ENCODE measurements around the gene KCNQ1. TPM values are rescaled to one million over a fixed set of nuclear protein-coding genes. Genes with fewer than 3 reads are reported as not detected.

KCNQ1 gene
- total RNA-seq, 1 experiment from 2014 or later: 9.2 TPM

GRCh38 chr11:2439820-2440219 is 5.0 kb upstream of the KCNQ1 start:
- no peaks in the 10 kb centered on the region for H3K36me3 Mint-ChIP-seq (ENCODE audit: insufficient read depth, unreplicated experiment)

GRCh38 chr11:2440646-2441045 is 4.2 kb upstream of the KCNQ1 start:
- H3K4me1 Mint-ChIP-seq (ENCODE audit: low read depth, unreplicated experiment): peaks cover 16% of the 10 kb centered on the region
- CTCF ChIA-PET: interaction anchor here (0.7 kb wide), 1 partner anchor 970 kb away, joined by 3 read pairs; no protein-coding TSS in a partner anchor
- H3K27ac Mint-ChIP-seq (ENCODE audit: unreplicated experiment): no peak overlapping the region
- intact Hi-C loops (cut with micrococcal nuclease; ENCODE audit: unreplicated experiment): loop anchor here (5.0 kb wide), 1 partner anchor 552 kb away; the partner anchor contains the start of gene NAP1L4
- peaks cover 65% of the 10 kb centered on the region for H3K27me3 Mint-ChIP-seq (ENCODE audit: unreplicated experiment)
- BruUV-seq (replicated peaks): no TSS peak
- H3K4me3 Mint-ChIP-seq (ENCODE audit: low read depth, unreplicated experiment): no peak overlapping the region
- TF ChIP-seq, protein P1, sequence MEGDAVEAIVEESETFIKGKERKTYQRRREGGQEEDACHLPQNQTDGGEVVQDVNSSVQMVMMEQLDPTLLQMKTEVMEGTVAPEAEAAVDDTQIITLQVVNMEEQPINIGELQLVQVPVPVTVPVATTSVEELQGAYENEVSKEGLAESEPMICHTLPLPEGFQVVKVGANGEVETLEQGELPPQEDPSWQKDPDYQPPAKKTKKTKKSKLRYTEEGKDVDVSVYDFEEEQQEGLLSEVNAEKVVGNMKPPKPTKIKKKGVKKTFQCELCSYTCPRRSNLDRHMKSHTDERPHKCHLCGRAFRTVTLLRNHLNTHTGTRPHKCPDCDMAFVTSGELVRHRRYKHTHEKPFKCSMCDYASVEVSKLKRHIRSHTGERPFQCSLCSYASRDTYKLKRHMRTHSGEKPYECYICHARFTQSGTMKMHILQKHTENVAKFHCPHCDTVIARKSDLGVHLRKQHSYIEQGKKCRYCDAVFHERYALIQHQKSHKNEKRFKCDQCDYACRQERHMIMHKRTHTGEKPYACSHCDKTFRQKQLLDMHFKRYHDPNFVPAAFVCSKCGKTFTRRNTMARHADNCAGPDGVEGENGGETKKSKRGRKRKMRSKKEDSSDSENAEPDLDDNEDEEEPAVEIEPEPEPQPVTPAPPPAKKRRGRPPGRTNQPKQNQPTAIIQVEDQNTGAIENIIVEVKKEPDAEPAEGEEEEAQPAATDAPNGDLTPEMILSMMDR (IDR thresholded peaks at IDR 0.05; ENCODE audit: unreplicated experiment): no peak
- peaks cover 5% of the 10 kb centered on the region for H3K36me3 Mint-ChIP-seq (ENCODE audit: insufficient read depth, unreplicated experiment)
- H3K9me3 Mint-ChIP-seq (ENCODE audit: low read depth, unreplicated experiment): no peaks in the 10 kb centered on the region
- DNase-seq: no peak

More at GRCh38 chr11:2439820-2440219, 5.0 kb upstream of the KCNQ1 start:
- Mint-ChIP-seq H3K4me1 (ENCODE audit: low read depth, unreplicated experiment) (peaks cover 16% of the 10 kb centered on the region), H3K4me3 (ENCODE audit: low read depth, unreplicated experiment) (no peak overlapping the region), H3K9me3 (ENCODE audit: low read depth, unreplicated experiment) (no peaks in the 10 kb centered on the region), H3K27ac (ENCODE audit: unreplicated experiment) (no peak overlapping the region), H3K27me3 (ENCODE audit: unreplicated experiment) (peaks cover 65% of the 10 kb centered on the region)
- TF ChIP-seq, protein P1 (IDR thresholded peaks at IDR 0.05; ENCODE audit: unreplicated experiment): no peak
- CTCF ChIA-PET: no interaction called here
- BruUV-seq (replicated peaks): no TSS peak
- DNase-seq: no peak
- intact Hi-C loops (cut with micrococcal nuclease; ENCODE audit: unreplicated experiment): loop anchor here (5.0 to 10.0 kb wide), 2 partner anchors 445 to 552 kb away; partner anchors contain the start of genes CDKN1C and NAP1L4

DNA sequence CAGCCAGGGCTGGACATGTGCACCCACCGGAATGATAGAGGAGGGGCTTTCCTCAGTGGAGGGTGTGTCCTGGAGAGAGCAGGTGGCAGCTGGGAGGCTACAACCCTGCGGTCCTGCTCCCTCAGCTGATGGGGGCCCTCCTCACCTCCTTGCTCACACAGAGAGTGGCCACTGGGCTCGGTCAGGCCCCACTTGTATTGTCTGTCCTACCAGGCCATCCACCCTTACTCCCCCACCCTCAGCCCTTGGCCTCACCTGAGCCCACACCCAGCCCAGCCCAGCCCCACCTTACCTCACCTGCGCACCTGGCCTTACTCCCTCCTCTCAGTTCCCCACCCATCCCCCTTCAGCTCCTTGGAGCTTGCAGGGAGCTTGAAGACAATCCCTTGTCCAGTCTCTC is 3.6 kb upstream of the KCNQ1 start:
- CTCF ChIA-PET: interaction anchor here (0.5 to 0.7 kb wide), 2 partner anchors 459 to 970 kb away, joined by 3 to 4 read pairs; no protein-coding TSS in a partner anchor
- H3K27ac Mint-ChIP-seq (ENCODE audit: unreplicated experiment): no peak overlapping the region
- BruUV-seq (replicated peaks): no TSS peak
- no peak for DNase-seq
- H3K4me3 Mint-ChIP-seq (ENCODE audit: low read depth, unreplicated experiment): no peak overlapping the region
- H3K27me3 Mint-ChIP-seq (ENCODE audit: unreplicated experiment): peaks cover 65% of the 10 kb centered on the region
- H3K9me3 Mint-ChIP-seq (ENCODE audit: low read depth, unreplicated experiment): no peaks in the 10 kb centered on the region
- TF ChIP-seq, protein P1 (IDR thresholded peaks at IDR 0.05; ENCODE audit: unreplicated experiment): no peak
- peaks cover 16% of the 10 kb centered on the region for H3K4me1 Mint-ChIP-seq (ENCODE audit: low read depth, unreplicated experiment)
- intact Hi-C loops (cut with micrococcal nuclease; ENCODE audit: unreplicated experiment): loop anchor here (5.0 kb wide), 1 partner anchor 551 kb away; the partner anchor contains the start of gene NAP1L4
- H3K36me3 Mint-ChIP-seq (ENCODE audit: insufficient read depth, unreplicated experiment): peaks cover 10% of the 10 kb centered on the region

DNA sequence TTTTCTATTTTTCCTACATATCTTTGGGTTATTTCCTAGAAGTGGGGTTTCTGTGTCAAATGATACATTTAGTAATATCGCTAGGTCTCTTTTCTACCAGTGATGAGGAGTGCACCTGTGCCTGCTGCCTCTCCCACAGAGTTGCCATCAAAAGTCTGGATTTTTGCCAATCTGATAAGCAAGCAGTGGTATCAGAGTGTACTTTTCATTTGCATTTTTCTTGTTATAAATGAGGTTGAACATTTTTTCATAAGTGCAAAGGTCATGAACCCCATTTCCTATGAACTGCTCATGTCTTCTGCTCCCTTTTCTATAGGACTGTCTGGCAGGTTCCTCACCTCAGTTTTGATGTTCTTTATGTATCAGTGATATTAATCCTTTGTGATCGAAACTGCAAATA is 2.2 kb upstream of the KCNQ1 start:
- Mint-ChIP-seq H3K9me3 (ENCODE audit: low read depth, unreplicated experiment) (no peaks in the 10 kb centered on the region), H3K27ac (ENCODE audit: unreplicated experiment) (no peak overlapping the region), H3K27me3 (ENCODE audit: unreplicated experiment) (peaks cover 64% of the 10 kb centered on the region), H3K36me3 (ENCODE audit: insufficient read depth, unreplicated experiment) (peaks cover 11% of the 10 kb centered on the region), H3K4me1 (ENCODE audit: low read depth, unreplicated experiment) (peaks cover 16% of the 10 kb centered on the region), H3K4me3 (ENCODE audit: low read depth, unreplicated experiment) (no peak overlapping the region)
- no TSS peak for BruUV-seq (replicated peaks)
- intact Hi-C loops (cut with micrococcal nuclease; ENCODE audit: unreplicated experiment): loop anchor here (5.0 kb wide), 1 partner anchor 550 kb away; the partner anchor contains the start of gene NAP1L4
- DNase-seq: no peak
- TF ChIP-seq, protein P1 (IDR thresholded peaks at IDR 0.05; ENCODE audit: unreplicated experiment): no peak
- CTCF ChIA-PET: no interaction called here

All from Calu3 (cell line).